ENCODE results near the gene WDR72. TPM values are rescaled to one million over a fixed set of nuclear protein-coding genes. Genes with fewer than 3 reads are reported as not detected.

WDR72 gene
- total RNA-seq, 1 experiment from 2014 or later = 12.3 TPM

DNA sequence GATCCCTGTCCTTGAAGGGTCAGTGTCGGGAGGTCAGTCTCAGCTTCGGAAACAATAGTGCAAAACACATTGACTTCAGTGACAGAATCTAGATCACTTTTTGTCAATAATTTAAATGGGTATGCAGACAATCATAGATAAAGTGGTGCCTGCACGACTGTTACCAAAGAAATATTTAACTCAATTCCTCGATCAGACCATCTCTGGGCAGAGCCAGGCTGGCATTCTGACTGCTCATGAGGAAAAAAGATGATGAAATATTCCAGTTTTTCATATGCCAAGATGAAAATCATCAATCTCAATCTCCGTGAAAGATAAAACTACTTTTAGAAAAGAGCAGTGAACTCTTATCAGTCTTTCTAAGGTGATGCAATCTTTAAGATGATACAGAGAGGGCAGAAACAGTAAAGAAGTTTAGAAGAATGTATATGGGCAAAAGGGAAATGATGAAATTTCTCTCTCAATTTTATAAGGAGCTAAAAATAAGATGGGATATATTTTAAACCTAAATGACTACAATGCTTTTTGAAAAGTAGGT is 169.9 kb downstream of the WDR72 start:
- H3K4me3 ChIP-seq (ENCODE audit: insufficient read depth, low read depth, low read length) = no peak overlapping the region
- no peaks in the 10 kb centered on the region for H3K27me3 ChIP-seq (ENCODE audit: control insufficient read depth, insufficient read depth, low read length)
- no peaks in the 10 kb centered on the region for H3K36me3 ChIP-seq (replicated peaks; ENCODE audit: control insufficient read depth, insufficient read depth, low read length)
- DNase-seq = no peak

DNA sequence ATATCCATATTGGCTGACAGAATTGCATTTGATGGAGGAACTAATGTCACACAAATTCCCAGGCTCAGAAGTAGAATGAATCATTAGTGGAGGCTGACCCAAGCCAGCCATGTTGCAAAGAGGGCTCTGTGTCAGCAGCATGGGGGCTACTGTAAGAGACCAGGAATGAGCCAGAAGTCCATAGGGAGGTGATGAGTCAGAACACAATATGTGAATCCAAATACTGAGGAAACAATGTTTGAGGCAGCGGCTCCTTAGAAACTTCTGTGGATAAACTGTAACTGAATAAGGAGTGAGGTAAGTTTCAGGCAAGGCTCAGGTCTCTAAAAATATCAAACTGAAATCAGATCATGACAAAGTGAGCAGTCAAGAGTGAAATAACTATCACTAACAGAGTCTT is 170.7 kb downstream of the WDR72 start:
- Histone ChIP-seq H3K36me3 (replicated peaks; ENCODE audit: control insufficient read depth, insufficient read depth, low read length) (no peaks in the 10 kb centered on the region), H3K27me3 (ENCODE audit: control insufficient read depth, insufficient read depth, low read length) (no peaks in the 10 kb centered on the region), H3K4me3 (ENCODE audit: insufficient read depth, low read depth, low read length) (no peak overlapping the region)
- no peak for DNase-seq

- no peaks in the 10 kb centered on the region for H3K36me3 ChIP-seq (replicated peaks; ENCODE audit: control insufficient read depth, insufficient read depth, low read length)
- peak; percentile 30 for DNase-seq
- H3K27me3 ChIP-seq (ENCODE audit: control insufficient read depth, insufficient read depth, low read length) = no peaks in the 10 kb centered on the region
- H3K4me3 ChIP-seq (ENCODE audit: insufficient read depth, low read depth, low read length) = no peak overlapping the region
These were observed 172.7 kb downstream of the WDR72 start for GRCh38 chr15:53586799-53587198.

DNA sequence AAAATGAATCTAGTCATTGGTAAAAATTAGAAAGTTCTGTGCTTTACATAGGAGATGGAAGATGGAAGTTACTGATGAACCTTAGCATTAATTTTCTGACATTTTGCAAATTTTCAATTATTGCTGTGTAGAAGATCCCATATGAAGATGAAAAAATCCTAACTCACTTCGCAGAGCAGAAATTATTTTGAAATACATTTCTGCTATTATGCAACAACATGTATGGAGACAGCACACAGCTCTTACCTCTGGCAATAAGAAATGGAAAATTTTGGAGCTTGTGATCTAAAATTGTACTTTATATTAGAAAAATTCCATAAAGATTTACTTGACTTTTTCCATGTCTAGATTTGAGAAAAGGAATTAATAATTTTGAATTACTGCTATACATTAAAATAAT is 177.9 kb downstream of the WDR72 start:
- H3K27me3 ChIP-seq (ENCODE audit: control insufficient read depth, insufficient read depth, low read length) = no peaks in the 10 kb centered on the region
- no peaks in the 10 kb centered on the region for H3K36me3 ChIP-seq (replicated peaks; ENCODE audit: control insufficient read depth, insufficient read depth, low read length)
- H3K4me3 ChIP-seq (ENCODE audit: insufficient read depth, low read depth, low read length) = no peak overlapping the region
- DNase-seq = no peak

DNA sequence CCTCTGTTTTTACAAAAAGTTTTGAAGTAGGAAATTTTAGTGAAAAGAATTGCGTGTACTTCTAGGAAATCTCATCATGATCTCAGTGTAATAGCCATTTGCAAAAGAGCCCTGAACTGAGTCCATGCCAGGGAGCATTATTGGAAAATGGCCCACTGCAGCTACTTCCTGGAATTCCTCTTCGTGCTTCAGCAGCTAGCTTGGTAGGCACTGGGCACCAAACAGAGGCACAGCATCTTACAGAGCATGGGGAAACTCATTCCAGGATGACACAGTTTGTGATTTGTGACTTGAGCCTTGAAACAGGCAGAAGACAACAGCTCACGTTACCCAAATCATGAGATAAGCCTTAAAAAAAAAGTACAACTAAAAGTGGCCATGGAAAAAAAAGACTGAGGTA is 179.1 kb downstream of the WDR72 start:
- H3K27me3 ChIP-seq (ENCODE audit: control insufficient read depth, insufficient read depth, low read length) = no peaks in the 10 kb centered on the region
- no peak overlapping the region for H3K4me3 ChIP-seq (ENCODE audit: insufficient read depth, low read depth, low read length)
- H3K36me3 ChIP-seq (replicated peaks; ENCODE audit: control insufficient read depth, insufficient read depth, low read length) = no peaks in the 10 kb centered on the region
- no peak for DNase-seq

DNA sequence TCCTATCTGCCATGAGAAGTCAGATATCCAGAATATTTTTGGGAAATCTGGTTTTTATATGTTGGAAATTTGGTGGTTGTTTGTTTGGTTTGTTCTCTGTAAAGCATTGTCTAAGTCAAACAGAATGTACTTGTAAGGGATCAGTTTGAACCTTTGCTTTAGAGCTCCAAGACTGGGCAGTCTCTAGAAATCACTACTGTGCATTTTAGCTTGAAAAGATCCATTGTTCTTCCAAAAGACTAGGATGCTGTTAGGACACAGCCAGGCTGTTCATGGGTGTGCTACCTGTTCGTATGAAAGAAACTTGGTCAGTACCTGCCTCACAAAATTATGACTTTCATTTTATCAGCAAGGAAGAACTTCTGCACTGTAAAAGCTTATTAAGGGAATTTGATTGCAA is 182.6 kb downstream of the WDR72 start:
- no peak for DNase-seq
- Histone ChIP-seq H3K27me3 (ENCODE audit: control insufficient read depth, insufficient read depth, low read length) (no peaks in the 10 kb centered on the region), H3K36me3 (replicated peaks; ENCODE audit: control insufficient read depth, insufficient read depth, low read length) (no peaks in the 10 kb centered on the region), H3K4me3 (ENCODE audit: insufficient read depth, low read depth, low read length) (no peak overlapping the region)

DNA sequence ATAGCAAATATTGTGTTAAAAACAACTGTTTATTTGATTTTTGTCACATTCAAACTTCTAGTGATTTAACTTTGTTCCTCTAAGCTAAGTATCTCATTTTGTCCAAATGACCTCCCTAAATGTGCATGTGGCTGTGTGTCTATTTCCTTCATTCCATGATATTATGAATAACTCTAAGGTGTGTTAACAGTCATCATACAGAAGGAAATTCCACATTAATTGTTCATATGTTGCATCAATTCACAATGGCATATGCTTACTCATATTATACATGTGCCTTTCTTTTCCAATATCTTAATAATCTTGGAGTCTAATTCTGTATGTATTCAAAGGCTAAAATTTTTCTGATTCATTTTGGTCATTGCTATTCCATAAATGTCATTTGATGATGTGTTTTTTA is 186.4 kb downstream of the WDR72 start:
- Histone ChIP-seq H3K36me3 (replicated peaks; ENCODE audit: control insufficient read depth, insufficient read depth, low read length) (no peaks in the 10 kb centered on the region), H3K27me3 (ENCODE audit: control insufficient read depth, insufficient read depth, low read length) (no peaks in the 10 kb centered on the region), H3K4me3 (ENCODE audit: insufficient read depth, low read depth, low read length) (no peak overlapping the region)
- no peak for DNase-seq

GRCh38 chr15:53569751-53570480 is 189.5 kb downstream of the WDR72 start:
- H3K4me3 ChIP-seq (ENCODE audit: insufficient read depth, low read depth, low read length) = no peak overlapping the region
- no peak for DNase-seq
- no peaks in the 10 kb centered on the region for H3K27me3 ChIP-seq (ENCODE audit: control insufficient read depth, insufficient read depth, low read length)
- H3K36me3 ChIP-seq (replicated peaks; ENCODE audit: control insufficient read depth, insufficient read depth, low read length) = no peaks in the 10 kb centered on the region

DNA sequence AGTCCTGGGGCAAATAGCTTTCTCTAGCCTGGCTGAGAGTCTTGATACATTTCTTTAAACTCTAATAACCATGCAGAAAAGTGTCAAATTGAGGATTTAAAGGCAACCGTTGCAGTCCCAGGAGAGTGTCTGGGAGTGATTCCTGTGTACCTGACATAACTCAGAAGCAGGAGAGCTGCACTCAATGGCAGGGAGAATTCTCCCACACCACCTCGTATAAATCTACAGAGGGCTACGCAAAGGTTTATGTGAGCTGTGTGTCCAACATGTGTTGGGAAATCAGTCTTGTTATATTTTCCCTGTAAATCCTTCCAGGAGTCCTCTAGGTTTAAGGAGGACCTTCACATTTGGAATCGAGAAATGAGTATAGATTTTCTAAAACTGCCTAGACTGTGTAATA is 192.6 kb downstream of the WDR72 start:
- H3K36me3 ChIP-seq (replicated peaks; ENCODE audit: control insufficient read depth, insufficient read depth, low read length) = no peaks in the 10 kb centered on the region
- H3K27me3 ChIP-seq (ENCODE audit: control insufficient read depth, insufficient read depth, low read length) = no peaks in the 10 kb centered on the region
- H3K4me3 ChIP-seq (ENCODE audit: insufficient read depth, low read depth, low read length) = no peak overlapping the region
- DNase-seq = no peak

DNA sequence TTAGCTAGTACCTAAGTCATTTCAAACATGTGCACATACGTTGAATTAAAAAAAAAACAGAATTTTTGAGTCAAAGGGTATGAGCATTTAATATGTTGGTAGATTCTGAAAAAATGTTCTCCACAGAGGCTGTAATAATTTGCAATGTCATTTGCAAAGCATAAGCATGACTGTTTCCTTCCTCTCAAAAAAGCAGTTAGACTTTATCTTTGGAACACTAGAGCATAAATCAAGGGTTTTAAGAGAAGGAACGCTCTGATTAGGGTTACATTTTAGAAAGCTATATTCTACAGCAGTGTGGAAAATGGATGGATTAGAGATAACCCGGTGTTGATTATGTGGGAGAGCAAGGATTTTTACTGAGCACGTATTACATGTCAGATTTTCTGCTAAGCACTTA is 193.7 kb downstream of the WDR72 start:
- Histone ChIP-seq H3K36me3 (replicated peaks; ENCODE audit: control insufficient read depth, insufficient read depth, low read length) (no peaks in the 10 kb centered on the region), H3K4me3 (ENCODE audit: insufficient read depth, low read depth, low read length) (no peak overlapping the region), H3K27me3 (ENCODE audit: control insufficient read depth, insufficient read depth, low read length) (no peaks in the 10 kb centered on the region)
- no peak for DNase-seq

GRCh38 chr15:53564647-53565046 is 194.8 kb downstream of the WDR72 start:
- no peaks in the 10 kb centered on the region for H3K36me3 ChIP-seq (replicated peaks; ENCODE audit: control insufficient read depth, insufficient read depth, low read length)
- H3K27me3 ChIP-seq (ENCODE audit: control insufficient read depth, insufficient read depth, low read length) = no peaks in the 10 kb centered on the region
- no peak for DNase-seq
- H3K4me3 ChIP-seq (ENCODE audit: insufficient read depth, low read depth, low read length) = no peak overlapping the region

GRCh38 chr15:53563627-53564026 is 195.8 kb downstream of the WDR72 start:
- H3K36me3 ChIP-seq (replicated peaks; ENCODE audit: control insufficient read depth, insufficient read depth, low read length) = no peaks in the 10 kb centered on the region
- H3K4me3 ChIP-seq (ENCODE audit: insufficient read depth, low read depth, low read length) = no peak overlapping the region
- H3K27me3 ChIP-seq (ENCODE audit: control insufficient read depth, insufficient read depth, low read length) = no peaks in the 10 kb centered on the region
- no peak for DNase-seq

- no peak for DNase-seq
- no peak overlapping the region for H3K4me3 ChIP-seq (ENCODE audit: insufficient read depth, low read depth, low read length)
- H3K27me3 ChIP-seq (ENCODE audit: control insufficient read depth, insufficient read depth, low read length) = no peaks in the 10 kb centered on the region
- H3K36me3 ChIP-seq (replicated peaks; ENCODE audit: control insufficient read depth, insufficient read depth, low read length) = no peaks in the 10 kb centered on the region
These were observed 199.8 kb downstream of the WDR72 start for GRCh38 chr15:53559364-53560277.

DNA sequence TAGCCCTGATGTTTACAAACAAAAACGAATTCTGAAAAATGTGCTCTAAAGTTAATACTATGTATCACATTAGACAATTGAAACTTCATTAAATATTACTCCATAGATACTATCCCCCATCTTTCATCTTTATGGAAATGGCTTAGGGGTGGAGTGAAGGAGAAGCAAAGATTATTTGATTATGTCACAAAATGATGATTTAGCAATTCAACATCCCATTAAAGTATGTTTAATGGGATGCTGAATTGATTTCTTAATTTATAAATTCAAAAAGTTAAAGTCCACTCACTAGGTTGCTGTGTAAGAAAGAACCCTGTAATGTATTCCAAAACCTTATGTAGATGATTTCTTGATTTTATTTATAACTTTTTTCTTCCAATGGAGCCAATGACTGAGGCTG is 201.1 kb downstream of the WDR72 start:
- Histone ChIP-seq H3K36me3 (replicated peaks; ENCODE audit: control insufficient read depth, insufficient read depth, low read length) (no peaks in the 10 kb centered on the region), H3K4me3 (ENCODE audit: insufficient read depth, low read depth, low read length) (no peak overlapping the region), H3K27me3 (ENCODE audit: control insufficient read depth, insufficient read depth, low read length) (no peaks in the 10 kb centered on the region)
- DNase-seq = no peak

DNA sequence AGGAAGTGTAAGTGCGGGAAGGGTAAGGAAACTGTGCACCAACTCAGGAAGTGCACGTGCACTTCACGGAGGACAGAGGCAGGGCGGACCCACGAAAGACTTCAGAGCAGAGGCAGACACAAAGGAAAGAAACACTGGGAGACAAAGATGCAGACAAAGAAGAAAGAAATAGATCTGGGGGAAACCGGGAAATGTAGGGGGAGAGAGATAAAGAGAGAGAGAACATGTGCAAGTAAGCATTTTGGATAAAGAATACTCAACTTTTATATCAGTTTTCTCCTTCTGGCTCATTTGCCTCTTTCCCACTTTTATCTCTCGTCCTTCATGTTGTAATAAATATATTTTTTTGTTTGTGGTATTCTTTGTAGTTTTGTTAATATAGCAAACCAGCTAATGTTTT is 204.2 kb downstream of the WDR72 start:
- Histone ChIP-seq H3K36me3 (replicated peaks; ENCODE audit: control insufficient read depth, insufficient read depth, low read length) (no peaks in the 10 kb centered on the region), H3K4me3 (ENCODE audit: insufficient read depth, low read depth, low read length) (no peak overlapping the region)
- DNase-seq = no peak

More for the DNA sequence above, 204.2 kb downstream of the WDR72 start:
- no peaks in the 10 kb centered on the region for H3K27me3 ChIP-seq (ENCODE audit: control insufficient read depth, insufficient read depth, low read length)
